GM18517 (cell line): ENCODE results near the gene SDK1.

Experiments used
- ATAC-seq: cut with Tn5 transposase; IDR thresholded peaks from one replicate; pipeline ENCODE4 v1.9.1; 2021; ENCODE audit warnings: mild to moderate bottlenecking, moderate library complexity; ENCODE audit not compliant: unreplicated experiment

Gene SDK1

DNA sequence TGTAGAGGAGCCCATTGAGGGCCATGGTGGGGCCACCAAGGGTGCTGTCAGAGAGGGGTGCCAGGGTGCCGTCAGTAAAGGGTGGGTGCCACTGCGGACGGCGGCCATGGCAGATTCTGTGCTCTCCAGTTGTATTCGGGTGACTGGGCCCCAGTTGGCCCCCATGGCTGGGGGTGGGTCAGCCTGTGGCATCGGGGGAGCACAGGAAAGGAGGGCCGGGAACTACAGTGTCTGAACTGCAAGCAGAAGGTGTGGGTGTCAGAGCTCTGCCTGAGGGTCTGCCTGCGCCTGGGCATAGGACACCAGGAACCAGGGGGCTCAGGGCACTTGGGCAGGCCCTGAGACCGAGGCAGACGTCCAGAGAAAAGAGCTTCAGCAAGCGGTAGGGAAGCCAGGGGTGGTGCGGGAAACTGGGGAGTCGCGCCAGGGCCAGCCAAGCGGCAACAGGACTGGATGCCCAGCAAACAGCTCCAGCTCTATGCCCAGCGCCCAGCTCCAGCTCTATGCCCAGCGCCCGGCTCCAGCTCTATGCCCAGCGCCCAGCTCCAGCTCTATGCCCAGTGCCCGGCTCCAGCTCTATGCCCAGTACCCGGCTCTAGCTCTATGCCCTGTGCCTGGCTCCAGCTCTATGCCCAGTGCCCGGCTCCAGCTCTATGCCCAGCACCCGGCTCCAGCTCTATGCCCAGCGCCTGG, 878.8 kb downstream of the SDK1 start:
- ATAC-seq = no peak

DNA sequence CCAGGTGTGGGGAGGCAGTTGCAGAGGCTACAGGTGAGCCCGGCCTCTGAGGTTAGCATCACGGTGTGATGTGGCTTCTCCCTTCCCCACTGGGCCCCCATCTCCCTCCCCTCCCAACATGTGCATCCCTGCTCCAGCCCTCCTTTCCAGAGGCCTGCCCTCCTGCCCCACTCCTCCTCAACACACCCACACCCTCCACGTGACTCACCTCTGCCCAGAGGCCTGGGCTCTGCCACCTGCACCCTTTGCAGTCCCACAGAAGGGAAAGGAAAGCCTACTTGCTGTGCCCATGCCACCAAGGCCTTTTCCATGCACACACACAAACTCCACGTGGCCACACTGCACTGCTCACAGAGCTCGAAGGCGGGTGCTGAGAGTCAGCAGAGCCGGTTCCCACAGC, 880.4 kb downstream of the SDK1 start:
- no peak for ATAC-seq

GRCh38 chr7:4182605-4183300, 881.7 kb downstream of the SDK1 start:
- ATAC-seq = no peak

- ATAC-seq = no peak
Observed at GRCh38 chr7:4184653-4185052, 883.6 kb downstream of the SDK1 start.

DNA sequence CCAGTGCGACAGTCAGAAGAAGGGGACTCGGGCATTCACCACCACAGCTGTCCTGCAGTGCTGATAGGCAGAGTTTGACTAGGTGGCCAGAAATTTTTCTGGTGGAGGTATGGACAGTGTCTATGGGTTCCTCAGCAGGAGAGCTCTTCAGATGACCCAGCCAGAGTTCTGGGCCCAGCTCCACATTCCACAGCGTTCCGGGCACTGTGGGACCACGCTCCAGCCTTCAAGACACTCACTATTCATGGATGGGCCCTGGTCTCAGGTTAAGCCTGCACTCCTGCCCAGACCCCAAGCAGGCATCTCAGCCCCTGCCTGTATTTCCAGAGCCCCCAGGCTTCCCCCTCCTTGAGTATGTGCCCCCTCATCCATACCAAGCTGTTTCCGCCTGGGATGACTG, 884.1 kb downstream of the SDK1 start:
- no peak for ATAC-seq

- no peak for ATAC-seq
Observed at GRCh38 chr7:4185721-4186512, 884.9 kb downstream of the SDK1 start.

DNA sequence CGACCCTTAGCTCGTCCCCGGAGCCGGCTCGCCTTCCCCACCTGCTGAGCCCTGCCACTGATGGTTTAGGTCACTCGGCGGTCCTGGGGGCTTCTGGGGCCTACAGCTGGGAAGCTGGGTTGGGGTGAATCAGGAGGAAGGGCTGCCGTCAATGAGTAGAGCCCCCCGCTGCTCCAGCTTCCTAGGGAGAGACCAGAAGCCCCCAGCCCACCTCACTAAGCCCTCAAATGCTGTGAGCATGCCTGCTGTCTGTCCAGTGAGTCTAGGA, 885.4 kb downstream of the SDK1 start:
- ATAC-seq = no peak

DNA sequence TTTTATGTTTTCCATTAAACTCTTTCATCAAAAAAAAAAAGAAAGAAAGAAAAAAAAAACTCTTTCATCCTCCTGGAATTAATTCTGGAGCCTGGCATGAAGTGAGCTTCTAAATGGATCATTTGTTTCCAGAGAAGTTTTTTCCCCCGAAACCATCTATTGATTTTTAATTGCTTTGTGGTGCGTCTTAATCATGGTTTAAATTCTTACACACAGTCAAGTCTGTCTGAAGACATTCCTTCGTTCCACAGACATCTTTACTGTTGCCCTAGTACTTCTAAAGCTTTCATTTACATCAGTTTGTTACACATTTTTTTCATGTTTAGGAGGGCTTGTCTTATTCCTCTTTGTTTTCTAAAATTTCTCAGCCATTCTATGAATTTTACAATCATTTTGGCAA, 887.6 kb downstream of the SDK1 start:
- ATAC-seq = no peak

DNA sequence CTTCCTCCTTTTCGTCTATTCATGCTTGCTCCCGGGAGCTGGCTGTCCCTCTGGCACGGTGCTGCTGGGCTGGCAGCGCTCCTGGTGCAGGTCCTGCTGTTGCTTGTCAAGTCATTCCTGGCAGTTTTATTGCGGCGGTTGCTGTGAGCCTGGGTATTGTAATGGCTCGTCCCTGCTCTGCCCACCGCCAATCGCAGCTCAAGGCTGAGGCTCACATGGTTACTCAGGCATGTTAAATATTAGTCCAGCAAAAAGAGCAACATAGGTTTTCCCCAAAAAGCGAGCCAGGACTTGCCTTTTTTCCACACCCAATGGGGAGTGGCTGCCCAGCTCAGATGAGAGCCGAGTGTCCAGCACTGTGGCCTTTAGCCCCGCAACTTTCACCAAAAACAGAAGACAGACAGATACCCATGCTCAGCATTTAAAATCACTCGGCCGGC, 888.1 kb downstream of the SDK1 start:
- ATAC-seq = no peak

DNA sequence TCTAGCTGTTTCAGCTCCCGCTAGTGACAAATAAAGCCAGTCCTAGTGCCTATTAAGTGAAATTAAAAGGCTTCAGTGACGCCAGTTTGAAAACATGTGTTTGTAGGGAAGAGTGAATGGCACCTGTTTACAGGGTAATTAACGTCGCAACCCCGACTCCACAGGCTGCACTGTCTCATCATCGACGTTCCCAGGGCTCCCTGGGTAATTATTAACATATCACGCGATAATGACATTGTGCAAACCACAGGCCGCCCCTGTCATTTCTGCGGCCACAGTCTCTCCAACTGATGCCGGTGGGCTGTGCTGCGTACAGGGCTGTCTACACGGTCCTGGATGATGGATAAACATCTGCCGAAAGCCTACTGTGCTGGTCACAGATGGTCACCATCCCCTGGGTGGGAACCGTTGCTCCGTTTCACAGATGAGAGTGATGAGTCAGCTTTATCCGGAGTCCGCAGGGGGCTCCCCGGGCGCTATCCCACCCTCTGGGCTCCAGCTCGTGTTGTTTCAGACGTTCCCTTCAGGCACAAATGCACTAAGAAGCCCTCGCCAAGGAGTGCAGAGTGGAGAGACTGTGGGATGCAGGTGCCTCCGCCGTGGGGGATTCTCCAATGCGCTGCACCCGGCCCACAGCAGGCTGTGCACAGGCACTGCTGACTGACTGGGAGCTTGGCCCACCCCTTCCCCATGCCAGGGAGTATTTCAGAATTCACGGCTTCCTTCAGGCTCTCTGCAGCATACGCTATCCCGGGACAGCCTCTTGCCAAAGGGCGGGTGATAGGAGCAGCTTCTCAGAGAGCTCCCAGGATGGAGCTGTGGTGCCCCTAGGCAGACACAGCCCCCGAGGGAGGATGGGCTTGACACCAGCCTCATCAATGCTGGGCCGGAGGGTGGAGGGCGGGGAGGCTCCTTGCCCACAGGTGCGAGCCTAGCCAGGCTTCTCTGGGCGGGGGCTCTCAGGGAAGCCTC, 889.2 kb downstream of the SDK1 start:
- ATAC-seq = no peak

DNA sequence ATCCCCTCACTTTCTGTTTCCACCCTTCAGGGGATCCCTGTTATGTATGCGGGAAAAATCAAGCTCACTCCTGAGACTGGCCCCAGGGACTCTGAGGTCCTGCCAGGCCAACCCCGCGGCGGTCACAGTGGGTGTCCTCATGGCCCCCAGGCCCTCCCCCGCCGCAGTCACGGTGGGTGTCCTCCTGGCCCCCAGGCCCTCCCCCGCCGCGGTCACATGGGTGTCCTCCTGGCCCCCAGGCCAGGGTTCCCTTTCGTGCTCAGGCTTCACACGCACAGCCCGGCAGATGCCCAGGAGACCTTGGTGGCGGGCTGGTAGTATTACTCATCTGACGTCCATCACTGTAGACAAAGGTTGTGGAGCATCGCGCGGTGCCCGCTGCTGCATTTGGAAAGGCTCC, 890.0 kb downstream of the SDK1 start:
- no peak for ATAC-seq

GRCh38 chr7:4191525-4191924, 890.5 kb downstream of the SDK1 start:
- ATAC-seq = no peak

GRCh38 chr7:4195660-4196059, 894.6 kb downstream of the SDK1 start:
- ATAC-seq = no peak

- no peak for ATAC-seq
Observed at GRCh38 chr7:4196121-4196819, 895.2 kb downstream of the SDK1 start.

- ATAC-seq = no peak
Observed at GRCh38 chr7:4198301-4198700, 897.2 kb downstream of the SDK1 start.

DNA sequence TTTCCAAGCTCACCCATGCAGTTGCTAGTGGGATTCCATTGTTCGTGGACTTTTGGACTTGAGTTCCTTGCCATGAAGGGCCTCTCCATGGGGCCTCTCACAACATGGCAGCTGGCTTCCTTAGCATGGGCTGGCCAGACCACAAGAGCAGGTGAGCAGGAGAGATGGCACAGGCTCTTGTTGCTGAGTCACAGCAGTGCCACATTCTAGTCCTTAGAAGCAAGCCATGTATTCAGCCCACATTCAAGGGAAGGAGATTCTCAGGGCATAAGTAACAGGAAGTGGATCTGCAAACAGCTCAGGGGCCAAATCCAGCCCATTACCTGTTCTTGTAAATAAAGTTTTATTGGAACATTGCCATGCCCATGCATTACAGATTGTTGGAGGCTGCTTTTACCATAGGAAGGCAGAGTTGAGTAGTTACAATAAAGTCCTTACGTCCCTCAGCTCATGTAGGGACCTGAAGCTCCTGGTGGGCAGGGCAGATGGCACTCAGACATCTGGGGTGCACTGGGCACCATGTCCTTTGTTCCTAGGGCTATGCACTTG, 899.6 kb downstream of the SDK1 start:
- no peak for ATAC-seq

DNA sequence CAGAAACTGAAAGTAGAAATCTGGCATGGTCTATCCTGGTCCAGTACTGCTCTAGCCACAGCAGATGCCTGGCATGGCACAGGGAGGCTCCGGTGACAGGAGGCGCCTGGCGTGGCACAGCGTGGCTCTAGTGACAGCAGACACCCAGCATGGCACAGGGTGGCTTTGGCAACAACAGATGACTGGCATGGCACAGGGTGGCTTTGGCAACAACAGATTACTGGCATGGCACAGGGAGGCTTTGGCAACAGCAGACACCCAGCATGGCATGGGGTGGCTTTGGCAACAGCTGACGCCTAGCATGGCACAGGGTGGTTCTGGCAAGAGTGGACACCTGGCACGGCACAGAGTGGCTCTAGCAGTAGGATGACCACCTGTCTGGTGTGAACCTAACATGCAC, 900.5 kb downstream of the SDK1 start:
- ATAC-seq = no peak

DNA sequence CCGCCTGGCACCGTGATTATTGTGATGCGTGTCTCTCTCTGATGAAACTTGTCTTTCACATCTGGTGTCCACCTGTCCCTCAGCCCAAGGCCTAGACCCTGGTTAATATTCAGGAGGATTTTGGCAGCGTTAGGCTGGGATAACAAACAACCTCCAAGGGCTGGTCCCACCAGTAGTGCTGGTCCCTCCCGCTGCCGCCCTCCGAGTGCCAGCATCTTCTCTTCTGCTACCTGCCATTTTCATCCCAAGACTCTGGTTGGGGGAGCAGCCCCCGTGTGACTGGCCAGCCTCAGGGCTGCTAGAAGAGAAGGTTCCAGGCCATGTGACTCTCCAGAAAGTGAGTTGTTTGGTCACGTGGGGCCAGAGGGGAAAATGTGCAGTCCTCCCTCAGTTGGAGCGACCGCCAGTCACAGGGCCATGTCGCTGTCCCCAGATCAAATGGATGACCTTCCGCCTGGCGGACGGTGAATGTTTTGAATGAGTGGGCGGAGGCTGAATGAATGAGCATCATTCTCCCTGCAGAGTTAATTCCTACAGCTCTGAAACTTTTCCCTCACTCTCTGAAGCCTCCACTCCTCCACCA, 901.2 kb downstream of the SDK1 start:
- ATAC-seq = no peak

DNA sequence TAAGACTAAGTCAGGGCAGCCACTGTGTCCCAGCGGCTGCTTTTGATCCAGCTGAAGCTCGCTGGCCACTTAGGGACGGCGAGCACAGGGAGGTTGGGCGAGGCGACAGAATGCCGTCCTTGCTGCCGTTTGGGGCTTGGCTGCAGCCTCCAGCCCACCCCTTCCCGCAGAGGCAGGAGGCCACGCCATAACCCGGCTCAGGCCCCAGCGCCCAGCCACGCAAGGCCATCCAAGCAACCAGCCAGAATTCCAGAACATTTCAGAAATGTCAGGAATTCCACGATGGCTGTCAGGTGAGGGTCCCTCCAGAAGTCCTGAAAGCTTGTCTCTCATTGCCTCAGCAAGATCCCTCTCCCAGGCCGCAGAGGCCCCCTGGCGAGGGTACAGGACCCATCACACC, 901.9 kb downstream of the SDK1 start:
- ATAC-seq = no peak
